M059J (cell line): ENCODE data around the gene ZNF24. TPM values are rescaled to one million over a fixed set of nuclear protein-coding genes. Genes with fewer than 3 reads are reported as not detected.

ENCODE experiments used
- DNase-seq: peaks from one replicate; pipeline ENCODE4 v3.0.0-alpha.2; 2012; ENCODE audit warnings: low read depth
- total RNA-seq: library from RNA; depleted of rRNA; stranded (reverse); fragments of >200 nt; shearing (Covaris generic); gene quantifications from 2 replicates; pipeline ENCODE4 v1.2.3, GENCODE V29; 2014; rRNA removed

The ZNF24 gene
- 34.7 and 41.0 TPM in 2 replicates for total RNA-seq

DNA sequence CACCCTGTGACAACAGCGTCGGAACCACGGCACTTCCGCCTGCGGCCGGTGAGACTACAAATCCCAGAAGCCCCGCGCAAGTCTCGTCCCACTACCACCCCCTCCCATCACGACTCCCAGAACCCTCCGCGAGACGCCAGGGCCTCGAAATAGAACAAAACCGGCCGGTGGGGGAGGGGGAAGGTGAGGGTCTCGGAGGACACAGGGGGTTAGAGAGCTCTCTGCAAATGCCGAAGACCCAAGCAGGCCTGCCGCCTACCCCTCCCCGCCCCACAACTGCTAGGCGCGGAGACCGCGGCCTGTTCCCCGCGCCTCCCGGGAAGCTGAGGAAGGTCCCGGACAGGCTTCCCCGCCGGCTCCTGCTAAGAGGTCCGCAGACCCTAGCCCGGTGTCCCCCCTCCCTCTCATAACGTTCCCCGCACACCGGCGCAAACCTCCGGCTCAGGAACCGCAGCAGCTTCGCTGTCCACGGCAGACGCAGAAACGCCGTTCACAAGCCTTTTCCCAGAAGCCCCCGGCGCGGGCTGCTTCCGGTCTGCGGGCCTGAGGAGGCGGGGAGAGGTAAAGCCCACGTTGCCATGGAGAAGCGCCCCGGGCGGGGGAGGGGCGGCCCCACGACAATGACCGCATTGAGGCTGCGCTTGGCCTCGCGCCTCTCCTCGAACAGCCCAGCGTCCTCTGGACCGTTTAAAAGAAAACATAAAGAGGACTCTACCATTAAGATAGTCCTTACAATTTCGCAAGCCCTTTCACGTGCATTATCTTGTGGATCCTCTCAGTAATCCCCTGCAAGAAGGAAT, at the start of gene ZNF24:
Gene ZNF24 (minus strand): TSS at position 485 of the 800 bp plus-strand sequence. CDS start 3,770 bp downstream, outside the sequence.
- DNase-seq, result peak; percentile 95

DNA sequence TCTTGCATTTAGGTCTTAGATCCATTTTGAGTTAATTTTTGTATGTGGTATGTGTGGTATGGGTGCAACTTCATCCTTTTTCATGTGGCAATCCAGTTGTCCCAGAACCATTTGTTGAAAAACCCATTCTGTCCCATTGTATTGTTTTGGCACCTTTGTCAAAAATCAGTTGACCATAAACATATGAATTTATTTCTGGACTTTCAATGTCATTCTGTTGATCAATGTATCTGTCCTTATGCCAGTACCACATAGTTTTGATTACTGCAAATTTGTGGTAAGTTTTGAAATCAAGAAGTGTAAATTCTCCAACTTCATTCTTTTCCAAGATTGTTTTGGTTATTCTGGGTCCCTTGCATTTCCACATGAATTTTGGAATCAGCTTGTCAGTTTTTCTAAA, 49.5 kb upstream of the ZNF24 start:
- DNase-seq, result no peak

DNA sequence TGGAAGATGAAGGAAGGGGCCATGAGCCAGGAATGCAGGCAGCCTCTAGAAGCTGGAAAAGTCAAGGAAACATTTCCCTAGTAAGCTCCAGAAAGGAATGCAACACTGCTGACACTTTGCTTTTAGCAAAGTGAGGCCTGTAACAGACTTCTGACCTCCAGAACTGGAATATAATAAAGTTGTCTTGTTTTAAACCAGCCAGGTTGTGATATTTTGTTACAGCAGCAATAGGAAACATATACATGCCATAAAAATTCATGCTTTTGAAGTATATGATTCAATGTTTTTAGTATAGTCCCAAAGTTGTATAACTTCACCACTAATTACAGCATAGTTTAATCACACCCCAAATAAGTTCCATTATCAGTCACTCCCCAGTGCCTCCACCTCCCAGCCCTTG, 48.2 kb upstream of the ZNF24 start:
- DNase-seq, result no peak

DNA sequence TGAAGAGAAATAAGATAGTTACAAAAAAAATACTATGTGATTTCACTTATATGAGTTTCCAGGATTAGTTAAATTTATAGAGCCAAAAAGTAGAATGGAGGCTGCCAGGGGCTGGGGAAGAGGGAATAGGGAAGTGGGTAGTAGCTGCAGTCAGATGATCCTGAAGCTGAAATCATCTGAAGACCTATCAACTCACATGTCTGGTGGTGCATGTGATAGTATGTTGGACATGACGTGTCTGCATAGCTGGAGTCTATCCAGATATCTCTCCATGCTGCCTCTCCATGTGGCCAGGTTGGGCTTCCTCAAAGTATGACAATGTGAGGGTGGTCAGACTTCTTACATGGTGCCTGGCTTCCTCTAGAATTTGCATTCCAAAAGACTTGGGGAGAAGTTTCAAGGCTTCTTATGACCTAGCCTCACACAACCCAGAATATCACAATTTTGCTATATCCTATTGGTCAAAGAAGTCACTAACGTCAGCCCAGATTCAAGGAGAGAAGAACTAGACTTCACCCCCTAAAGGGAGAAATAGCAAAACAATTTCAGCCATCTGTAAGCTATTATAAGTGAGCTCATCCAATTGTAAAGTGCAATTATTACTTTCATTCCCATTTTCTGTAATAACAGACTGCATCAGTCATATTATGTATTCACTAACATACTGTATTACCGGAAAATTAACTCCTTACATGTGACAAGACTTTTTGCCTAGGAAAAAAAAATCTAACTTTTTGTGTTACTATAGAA, 46.9 kb upstream of the ZNF24 start:
- no peak for DNase-seq

DNA sequence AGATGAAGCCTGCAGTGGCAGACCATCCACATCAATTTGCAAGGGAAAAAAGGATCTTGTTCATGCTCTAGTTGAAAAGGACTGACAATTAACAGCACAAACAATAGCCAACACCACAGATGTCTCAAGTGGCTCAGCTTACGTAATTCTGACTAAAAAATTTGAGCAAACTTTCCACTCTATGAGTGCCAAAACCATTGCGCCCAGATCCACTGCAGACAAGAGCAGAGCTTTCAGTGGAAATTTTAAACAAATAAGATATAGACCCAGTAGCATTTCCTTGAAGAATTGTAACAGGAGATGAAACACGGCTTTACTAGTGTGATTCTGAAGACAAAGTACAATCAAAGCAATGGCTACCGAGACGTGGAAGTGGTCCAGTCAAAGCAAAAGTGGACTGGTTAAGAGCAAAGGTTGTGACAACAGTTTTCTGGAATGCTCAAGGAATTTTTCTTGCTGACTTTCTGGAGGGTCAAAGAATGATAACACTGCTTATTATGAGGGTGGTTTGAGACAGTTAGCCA, 44.9 kb upstream of the ZNF24 start:
- DNase-seq, result peak; percentile 56

DNA sequence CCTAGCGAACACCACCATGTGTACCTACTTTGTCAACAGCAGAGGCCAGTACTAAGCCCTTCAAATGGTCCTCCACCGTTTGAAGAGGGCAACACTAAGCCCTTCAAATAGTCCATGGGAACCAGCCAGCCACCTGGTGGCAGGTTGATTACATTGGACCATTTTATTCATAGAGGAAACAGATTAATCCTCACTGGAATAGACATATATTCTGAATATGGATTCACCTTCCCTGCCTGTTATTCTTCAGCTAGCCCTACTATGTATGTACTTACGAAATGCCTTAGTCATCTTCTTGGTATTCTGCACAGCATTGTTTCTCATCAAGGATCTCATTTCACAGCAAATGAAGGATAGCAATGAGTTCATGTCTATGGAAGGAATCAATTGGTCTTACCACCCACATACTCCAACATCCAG, 42.9 kb upstream of the ZNF24 start:
- peak; percentile 49 for DNase-seq

DNA sequence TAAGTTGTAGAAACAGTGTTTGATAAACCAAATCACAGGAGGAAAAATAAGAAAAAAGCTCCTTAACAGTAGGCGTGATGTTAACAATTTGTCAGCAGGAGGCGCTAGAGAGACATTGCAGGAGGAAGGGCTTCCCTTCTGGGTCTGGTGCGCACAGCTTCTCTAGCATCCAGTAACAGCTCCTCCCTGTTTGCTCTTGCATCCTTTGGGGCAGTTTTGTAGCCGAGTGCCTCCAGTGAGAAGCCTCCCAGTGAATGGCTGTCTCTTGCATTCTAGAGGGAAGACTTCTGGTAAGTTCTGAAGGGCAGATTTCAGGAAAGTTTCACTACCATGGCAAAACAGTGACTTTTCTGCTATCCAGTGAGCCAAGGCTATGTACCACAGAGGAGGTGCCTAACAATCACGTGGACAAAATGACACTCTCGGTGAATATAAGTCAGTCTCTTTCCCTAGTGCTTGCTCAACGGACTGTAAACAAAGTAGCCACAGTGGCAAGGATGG, 42.4 kb upstream of the ZNF24 start:
- DNase-seq, result peak; percentile 69

DNA sequence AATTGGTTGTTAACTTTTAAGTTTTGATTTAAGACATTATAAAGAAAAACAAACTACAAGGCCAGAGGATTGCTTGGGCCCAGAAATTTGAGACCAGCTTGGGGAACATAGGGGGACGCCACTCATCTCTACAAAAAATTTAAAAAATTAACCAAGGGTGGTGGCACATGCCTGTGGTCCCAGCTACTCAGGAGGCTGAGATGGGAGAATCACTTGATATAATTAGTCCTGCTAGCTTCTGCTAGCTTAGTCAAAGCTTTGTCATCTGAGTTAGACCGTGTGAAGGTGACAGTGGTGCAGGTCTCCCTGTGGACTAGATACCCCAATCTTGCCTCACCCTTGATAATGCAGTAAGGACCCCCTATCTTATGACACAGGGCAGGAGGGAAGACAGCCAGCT, 38.9 kb upstream of the ZNF24 start:
- DNase-seq, result no peak

DNA sequence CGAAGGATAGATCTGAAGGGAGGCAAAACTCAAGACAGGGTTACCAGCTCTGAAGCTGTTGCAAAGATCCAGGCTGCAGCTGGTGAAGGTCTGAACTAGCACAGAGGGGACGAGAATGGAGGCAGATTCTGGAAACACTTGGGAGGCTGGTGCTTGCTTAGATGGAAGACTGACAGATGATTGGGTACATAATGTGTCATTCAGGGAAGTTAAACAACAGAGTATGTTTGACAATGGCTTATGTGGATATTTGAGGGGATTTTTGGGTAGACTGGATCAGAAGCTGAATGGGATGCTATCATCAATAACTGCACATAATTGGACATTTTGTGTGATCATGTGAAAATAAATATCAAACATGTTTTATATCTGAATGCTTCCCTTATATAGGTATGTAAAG, 35.2 kb upstream of the ZNF24 start:
- DNase-seq, result no peak

DNA sequence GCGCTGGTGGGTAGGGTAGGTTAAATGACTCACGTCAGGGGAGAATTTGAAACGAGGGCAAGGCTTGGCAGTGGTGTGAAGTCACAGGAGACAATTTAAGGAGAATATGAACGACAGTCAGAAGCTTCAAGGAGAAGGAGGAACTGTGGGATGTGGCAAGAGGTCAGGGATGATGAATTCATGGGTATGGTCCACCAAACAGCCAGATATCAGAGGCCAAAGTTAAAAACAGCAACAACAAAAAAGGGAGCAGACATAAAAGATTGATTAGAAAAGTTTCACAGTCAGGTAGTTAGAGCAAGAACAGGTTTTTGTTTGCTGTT, 34.3 kb upstream of the ZNF24 start:
- DNase-seq, result no peak

DNA sequence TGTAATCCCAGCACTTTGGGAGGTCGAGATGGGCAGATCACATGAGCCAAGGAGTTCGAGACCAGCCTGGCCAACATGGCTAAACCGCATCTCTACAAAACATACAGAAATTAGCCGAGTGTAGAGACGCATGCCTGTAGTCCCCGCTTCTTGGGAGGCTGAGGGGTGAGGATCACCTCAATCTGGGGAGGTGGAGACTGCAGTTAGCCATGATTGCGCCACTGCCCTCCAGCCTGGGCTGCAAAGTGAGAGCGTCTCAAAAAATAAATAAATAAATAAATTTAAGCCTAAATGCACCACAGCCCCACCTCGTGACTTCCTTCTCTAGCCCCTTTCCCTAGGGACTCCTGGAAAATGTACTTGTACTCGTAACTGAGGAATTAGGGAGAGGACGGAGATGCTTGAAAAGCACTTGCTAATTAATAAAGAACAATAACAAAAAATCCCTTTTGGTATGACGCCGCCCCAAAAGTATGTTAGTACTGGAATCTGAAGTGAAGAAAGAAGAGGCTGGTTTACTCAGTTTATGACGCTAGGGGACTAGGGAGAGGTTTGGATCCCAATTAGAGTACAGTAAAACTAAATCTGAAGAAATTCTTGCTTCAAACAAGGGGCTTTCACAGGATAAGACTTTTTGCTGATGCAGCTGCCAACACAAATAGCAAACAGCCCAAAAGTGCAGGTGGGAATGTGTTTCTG, 33.8 kb upstream of the ZNF24 start:
- DNase-seq, result peak; percentile 31

DNA sequence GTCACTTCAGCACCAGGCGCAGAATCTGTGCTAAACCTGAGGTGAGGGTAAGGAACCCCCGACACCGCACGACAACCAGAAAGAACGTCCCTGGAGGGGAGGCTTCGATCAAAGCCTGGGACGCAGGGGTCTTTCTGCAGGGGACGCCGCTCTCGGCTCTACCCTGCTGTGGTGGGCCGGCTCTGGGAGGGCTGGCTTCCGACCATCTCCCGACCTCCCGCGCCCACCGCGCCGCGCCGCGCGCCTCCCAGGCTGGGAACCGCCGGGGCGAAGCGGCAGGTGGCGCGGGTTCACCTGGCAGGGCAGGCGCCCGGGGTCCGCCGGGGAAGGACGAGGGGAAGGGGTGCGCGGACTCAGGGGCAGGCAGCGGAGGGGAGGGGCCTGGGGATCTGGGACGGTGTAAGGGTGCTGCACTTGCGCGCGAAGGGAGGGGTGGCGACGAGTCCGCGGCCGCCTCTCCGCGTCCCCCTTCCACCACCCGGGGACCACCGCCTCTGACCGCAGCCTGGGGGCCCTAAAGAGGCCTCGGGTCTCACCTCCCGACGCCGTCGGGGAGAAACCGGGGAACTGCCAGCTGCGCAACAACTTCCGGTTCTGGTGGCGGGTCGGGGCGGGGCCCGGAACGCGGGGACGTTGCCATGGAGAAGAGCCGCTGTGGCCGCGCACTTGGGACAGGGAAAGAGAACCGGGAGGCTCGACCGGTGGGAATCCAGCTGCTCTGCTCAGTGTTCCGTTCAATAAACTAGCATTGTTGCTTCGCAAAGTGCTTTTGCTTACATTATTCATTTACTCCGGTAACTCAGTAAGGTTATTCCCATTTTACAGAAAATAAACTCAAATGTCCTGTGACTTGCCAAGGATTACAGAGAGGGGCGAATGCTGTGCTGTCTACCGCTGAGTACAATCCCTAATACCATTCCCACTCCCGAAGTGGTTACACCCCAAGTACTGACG, 32.8 kb upstream of the ZNF24 start, which contains the start of gene ZNF396:
Gene ZNF396 (minus strand): TSS at position 596 of the 954 bp plus-strand sequence. CDS start 3,045 bp downstream, outside the sequence.
- peak; percentile 73 for DNase-seq

DNA sequence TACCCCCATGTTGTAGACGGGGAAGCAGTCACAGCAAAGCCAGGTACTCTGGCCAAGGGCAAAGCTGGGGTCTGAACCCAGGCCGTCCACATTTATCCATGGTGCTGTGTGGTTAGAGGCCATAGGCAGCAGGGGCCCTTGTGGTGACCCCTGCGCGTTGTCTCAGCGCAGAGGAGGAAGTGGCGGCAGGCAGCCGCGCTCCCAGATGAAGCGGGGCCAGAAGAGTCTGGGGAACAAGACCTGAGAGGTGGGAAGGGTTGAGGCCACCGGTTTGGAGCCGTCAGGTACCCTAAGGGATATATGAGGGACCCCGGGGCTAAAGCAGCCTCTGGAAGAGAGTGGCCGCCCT, 32.1 kb upstream of the ZNF24 start:
- no peak for DNase-seq

DNA sequence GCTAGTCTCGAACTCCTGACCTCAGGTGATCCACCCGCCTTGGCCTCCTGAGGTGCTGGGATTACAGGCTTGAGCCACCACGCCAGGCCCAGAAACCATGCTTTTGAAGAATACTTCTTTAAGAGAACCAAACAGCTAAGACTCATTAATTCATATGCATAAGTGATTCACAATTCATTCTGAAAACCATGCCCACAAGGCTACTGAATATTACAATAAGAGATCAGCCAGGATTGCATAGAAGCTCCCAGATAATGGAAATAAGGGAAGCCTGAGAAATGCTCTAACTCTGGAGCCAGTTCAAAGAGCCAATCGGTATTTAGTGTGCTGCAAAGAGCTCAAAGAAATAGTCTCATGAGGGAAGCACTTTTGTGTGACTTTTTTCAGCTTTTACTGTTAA, 30.5 kb upstream of the ZNF24 start:
- no peak for DNase-seq

DNA sequence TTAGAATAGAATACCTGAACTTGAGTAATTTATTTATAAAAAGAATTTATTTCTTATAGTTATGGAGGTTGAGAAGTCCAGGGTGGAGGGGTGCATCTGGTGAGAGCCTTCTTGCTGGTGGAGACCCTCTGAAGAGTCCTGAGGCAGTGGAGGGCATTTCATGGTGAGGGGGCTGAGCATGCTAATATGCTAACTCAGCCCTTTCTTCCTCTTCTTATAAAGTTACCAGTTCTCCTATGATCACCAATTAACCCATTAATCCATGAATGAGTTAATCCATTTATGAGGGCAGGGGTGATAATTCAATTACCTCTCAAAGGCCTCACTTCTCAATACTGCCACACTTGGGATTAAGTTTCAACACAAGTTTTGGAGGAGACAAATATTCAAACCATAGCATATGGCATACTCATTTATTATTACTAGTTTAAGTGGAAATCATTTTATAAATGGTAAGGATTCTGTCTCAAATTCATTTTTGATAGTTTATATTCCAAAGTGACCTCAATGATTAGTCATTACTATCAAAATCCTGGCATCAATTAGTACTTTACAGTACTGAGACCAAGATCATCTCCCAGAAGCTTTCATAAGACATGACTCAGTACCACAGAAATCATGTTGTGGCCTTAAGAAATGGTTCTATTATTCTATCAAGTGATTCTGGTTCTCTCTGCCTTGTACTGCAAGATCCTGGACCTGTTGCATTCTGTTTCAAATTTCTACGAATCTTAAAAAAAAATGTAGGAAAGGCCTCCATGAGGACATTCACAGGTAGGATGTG, 27.4 kb upstream of the ZNF24 start:
- DNase-seq, result peak; percentile 64

DNA sequence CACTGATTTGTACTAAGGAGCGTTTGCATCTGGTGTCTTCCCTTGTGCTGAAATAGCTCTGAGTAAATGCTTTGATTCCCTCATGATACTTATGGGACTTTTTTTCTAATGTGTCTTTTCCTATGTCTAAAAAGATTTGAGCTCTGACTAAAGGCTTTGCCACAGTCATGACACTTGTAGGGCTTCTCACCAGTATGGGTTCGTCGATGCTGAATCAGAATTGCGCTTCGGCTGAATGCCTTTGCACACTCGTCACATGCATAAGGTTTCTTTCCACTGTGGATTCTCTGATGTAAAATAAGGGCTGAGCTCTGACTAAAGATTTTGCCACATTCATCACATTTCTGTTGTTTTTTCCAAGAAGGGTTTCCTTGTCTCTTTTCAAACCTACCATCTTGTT, 24.9 kb upstream of the ZNF24 start:
- no peak for DNase-seq

DNA sequence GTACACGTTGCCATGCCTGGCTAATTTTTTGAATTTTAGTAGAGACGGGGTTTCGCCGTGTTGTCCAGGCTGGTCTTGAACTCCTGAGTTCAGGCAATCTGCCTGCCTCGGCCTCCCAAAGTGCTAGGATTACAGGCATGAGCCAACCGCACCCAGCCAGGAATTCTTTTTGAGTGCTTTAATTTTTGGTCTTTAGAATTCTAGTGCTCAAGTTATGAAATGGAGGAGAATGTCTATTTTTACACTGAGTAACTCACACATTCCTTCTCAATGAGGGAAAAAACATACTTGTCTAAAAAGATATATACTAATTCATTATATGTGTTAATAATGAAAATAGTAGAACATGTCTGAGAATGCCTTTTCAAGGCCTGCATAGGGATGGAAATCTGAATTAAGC, 24.4 kb upstream of the ZNF24 start:
- no peak for DNase-seq

DNA sequence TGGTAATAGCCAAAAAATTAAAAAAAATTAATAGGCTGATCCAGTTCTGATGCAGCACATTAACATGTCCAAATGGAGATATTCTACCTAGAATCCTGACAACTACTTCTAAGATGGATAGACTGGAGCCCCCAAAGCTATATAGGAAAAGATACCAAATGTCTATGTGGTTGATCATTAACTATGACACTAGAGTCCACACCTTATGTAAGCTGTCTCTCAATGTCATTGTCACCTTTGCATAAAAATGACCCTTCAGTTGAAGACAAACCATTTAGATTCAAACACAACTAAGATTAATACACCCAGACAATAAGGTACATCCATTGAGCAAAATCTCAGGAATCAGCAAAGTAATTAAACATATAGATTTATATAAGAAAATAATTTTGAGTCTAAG, 18.3 kb upstream of the ZNF24 start:
- DNase-seq, result no peak

DNA sequence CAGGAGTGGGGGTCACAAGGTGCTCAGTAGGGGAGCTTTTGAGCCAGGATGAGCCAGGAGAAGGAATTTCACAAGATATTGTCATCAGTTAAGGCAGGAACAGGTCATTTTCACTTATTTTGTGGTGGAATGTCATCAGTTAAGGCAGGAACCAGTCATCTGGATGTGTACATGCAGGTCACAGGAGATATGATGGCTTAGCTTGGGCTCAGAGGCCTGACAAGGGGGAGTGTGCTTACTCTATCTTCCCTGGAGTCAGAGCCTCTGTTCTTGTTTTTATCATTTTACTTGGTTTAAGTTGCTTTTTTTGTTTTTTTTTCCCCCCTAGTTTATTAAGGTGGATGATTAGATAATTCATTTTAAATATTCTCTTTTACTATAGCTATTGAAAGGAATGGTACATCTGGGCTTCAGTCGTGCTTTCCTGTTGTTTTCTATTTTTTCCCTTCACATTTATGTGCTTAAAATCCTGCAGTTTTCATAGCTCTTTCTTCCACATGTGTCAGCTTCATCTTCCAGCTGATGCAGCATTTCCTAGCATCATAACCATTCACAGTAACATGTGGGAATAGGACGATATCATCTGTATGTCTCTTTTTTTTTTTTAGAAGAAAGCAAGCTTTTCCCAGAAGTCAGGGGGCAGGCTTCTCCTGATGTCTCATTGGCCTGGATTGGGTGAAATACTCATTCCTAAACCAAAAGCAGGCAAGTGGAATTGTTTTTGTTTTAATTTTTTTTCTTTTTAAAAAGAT, 17.5 kb upstream of the ZNF24 start:
- no peak for DNase-seq
